ENCODE results near the gene AGER. TPM values are rescaled to one million over a fixed set of nuclear protein-coding genes. Genes with fewer than 3 reads are reported as not detected.

AGER gene
- total and polyA plus RNA-seq, 9 of the 15 experiments (the other 6 are each of a cell fraction or from before 2014, with no cell fraction given), result 1.2 to 11.5 (median 4.1) TPM

DNA sequence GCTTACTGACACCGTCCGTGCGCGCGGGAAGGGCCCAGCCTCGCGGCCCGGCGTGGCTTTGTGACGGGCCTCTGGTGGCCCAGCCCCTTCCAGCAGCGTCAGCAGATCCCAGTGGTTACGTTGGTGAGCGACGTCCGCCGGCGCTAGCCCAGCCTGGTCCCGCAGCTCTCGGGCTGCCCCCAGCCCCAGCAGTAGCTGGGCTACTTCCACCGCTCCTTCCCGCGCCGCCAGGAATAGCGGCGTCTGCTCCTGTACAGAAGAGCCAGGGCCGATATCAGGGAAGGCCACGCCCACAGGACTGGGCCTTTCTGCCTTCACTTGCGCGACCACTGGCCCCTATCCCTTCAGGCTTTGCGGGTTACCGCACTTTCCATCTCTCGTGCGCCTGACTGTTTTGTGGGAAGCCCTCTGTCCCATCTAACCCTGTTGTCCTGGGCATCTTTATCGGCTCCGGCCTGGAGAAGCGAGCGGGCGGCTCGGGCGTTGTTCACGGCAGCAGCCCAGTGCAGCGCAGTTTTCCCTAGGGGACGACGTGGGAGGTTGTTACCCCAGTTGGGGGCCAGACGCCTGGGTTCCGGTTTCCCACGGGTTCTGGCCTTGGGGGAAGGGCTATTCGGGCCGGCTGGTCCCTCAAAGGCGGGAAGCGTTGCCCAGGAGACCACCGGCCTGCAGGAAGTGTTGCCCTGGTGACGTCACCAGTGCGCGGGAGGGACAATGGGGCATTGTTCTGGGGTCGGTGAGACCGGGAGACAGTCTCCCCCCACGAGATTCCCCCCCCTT lies 12.0 kb upstream of the AGER start (continued):
- peak in 1 of 2 experiments; percentile 8; a peak in 1 of 4 replicates for TF ChIP-seq HDAC1 (IDR thresholded peaks at IDR 0.05)
- peak; percentile 11 to 95; a peak in 3 of 4 replicates for TF ChIP-seq MAZ (CRISPR knock-in tag; conservative IDR thresholded peaks at IDR 0.05 in 1 of 2, IDR thresholded peaks at IDR 0.05 in 1 of 2)
- peak; percentile 14; the same call in 1 of the 2 replicates for TF ChIP-seq RNF2 (IDR thresholded peaks at IDR 0.05)
- TF ChIP-seq CBX8 (IDR thresholded peaks at IDR 0.05; ENCODE audit: borderline replicate concordance, extremely low read depth, low read depth, low read length, poor library complexity, severe bottlenecking), result no peak
- TF ChIP-seq ZNF12 (CRISPR knock-in tag; IDR thresholded peaks at IDR 0.05), result peak; percentile 81; the same call in 1 of the 2 replicates
- TF ChIP-seq ARNT (IDR thresholded peaks at IDR 0.05), result peak in 1 of 2 experiments; percentile 25; a peak in 1 of 4 replicates
- TF ChIP-seq, protein P1, sequence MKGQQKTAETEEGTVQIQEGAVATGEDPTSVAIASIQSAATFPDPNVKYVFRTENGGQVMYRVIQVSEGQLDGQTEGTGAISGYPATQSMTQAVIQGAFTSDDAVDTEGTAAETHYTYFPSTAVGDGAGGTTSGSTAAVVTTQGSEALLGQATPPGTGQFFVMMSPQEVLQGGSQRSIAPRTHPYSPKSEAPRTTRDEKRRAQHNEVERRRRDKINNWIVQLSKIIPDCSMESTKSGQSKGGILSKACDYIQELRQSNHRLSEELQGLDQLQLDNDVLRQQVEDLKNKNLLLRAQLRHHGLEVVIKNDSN (CRISPR knock-in tag; IDR thresholded peaks at IDR 0.05), result peak; percentile 1; the same call in 1 of the 2 replicates
- TF ChIP-seq ILF3 (IDR thresholded peaks at IDR 0.05; ENCODE audit: borderline replicate concordance), result peak; percentile 13; the same call in 1 of the 2 replicates
- TF ChIP-seq SMARCA5 (IDR thresholded peaks at IDR 0.05), result no peak; the same call in none of the 2 replicates
- TF ChIP-seq NBN (IDR thresholded peaks at IDR 0.05; ENCODE audit: low read depth), result peak; percentile 93
- peak; percentile 75 for TF ChIP-seq TAF9B (IDR thresholded peaks at IDR 0.05; ENCODE audit: partially characterized antibody)
- TF ChIP-seq, protein P2, sequence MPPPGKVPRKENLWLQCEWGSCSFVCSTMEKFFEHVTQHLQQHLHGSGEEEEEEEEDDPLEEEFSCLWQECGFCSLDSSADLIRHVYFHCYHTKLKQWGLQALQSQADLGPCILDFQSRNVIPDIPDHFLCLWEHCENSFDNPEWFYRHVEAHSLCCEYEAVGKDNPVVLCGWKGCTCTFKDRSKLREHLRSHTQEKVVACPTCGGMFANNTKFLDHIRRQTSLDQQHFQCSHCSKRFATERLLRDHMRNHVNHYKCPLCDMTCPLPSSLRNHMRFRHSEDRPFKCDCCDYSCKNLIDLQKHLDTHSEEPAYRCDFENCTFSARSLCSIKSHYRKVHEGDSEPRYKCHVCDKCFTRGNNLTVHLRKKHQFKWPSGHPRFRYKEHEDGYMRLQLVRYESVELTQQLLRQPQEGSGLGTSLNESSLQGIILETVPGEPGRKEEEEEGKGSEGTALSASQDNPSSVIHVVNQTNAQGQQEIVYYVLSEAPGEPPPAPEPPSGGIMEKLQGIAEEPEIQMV (tag; conservative IDR thresholded peaks at IDR 0.05; ENCODE audit: low read depth), result peak; percentile 11; the same call in 1 of the 2 replicates
- TF ChIP-seq HLTF (IDR thresholded peaks at IDR 0.05), result 0 out of 2 replicates have a peak, but pooled peaks have one; percentile 20
- peak; percentile 65; the same call in 1 of the 2 replicates for TF ChIP-seq ZNF511 (CRISPR knock-in tag; IDR thresholded peaks at IDR 0.05)
- peak; percentile 98 for TF ChIP-seq CXXC5 (CRISPR knock-in tag; IDR thresholded peaks at IDR 0.05)
- 0 out of 2 replicates have a peak, but pooled peaks have one; percentile 3 for TF ChIP-seq CGGBP1 (CRISPR knock-in tag; IDR thresholded peaks at IDR 0.05)
- peak in 1 of 2 experiments; percentile 91; a peak in 2 of 4 replicates for TF ChIP-seq CSDE1 (IDR thresholded peaks at IDR 0.05)
- TF ChIP-seq ATF2 (CRISPR knock-in tag; IDR thresholded peaks at IDR 0.05), result peak; percentile 89; the same call in 1 of the 2 replicates
- TF ChIP-seq MCM3 (IDR thresholded peaks at IDR 0.05), result no peak
- peak; percentile 68 for TF ChIP-seq FOSL1 (tag; conservative IDR thresholded peaks at IDR 0.05)
- 0 out of 2 replicates have a peak, but pooled peaks have one; percentile 92 for TF ChIP-seq KAT7 (CRISPR knock-in tag; IDR thresholded peaks at IDR 0.05; ENCODE audit: borderline replicate concordance)
- TF ChIP-seq ZNF431 (CRISPR knock-in tag; IDR thresholded peaks at IDR 0.05), result peak; percentile 52; the same call in 1 of the 2 replicates
- peak in 1 of 2 experiments; percentile 57; a peak in 1 of 4 replicates for TF ChIP-seq NONO (IDR thresholded peaks at IDR 0.05; ENCODE audit: low read depth in 2 of 2, low read length in 1 of 2)
